Subcutaneous abdominal adipose tissue (tissue), 5 donors: Measurements from ENCODE around the gene CORO7.

ENCODE experiments used
- H3K27ac ChIP-seq: one replicate; pipeline ENCODE4 v1.7.0; 2013; ENCODE audit warnings: low read depth, mild to moderate bottlenecking, inconsistent platforms, low read length, moderate library complexity
- H3K27me3 ChIP-seq, 5 donors: one replicate each; pipeline ENCODE4 v1.7.0; 2013; ENCODE audit warnings: low read length in 5 of 5, inconsistent platforms in 1 of 5; ENCODE audit not compliant: control insufficient read depth in 5 of 5, insufficient read depth in 4 of 5
- H3K36me3 ChIP-seq, 5 donors: one replicate each; pipeline ENCODE4 v1.7.0; 2013; ENCODE audit warnings: low read length in 5 of 5; ENCODE audit not compliant: control insufficient read depth in 5 of 5, insufficient read depth in 5 of 5
- H3K4me1 ChIP-seq, 5 donors: one replicate each; pipeline ENCODE4 v1.7.0; 2013; ENCODE audit warnings: low read length in 5 of 5, mild to moderate bottlenecking in 3 of 5, moderate library complexity in 1 of 5; ENCODE audit not compliant: control insufficient read depth in 5 of 5, insufficient read depth in 5 of 5
- H3K4me3 ChIP-seq, 5 donors: one replicate each; pipeline ENCODE4 v1.7.0; 2013; ENCODE audit warnings: low read length in 5 of 5, low read depth in 1 of 5
- H3K9ac ChIP-seq, 5 donors: one replicate each; pipeline ENCODE4 v1.7.0; 2013; ENCODE audit warnings: low read length in 5 of 5, mild to moderate bottlenecking in 4 of 5, moderate library complexity in 3 of 5
- H3K9me3 ChIP-seq, 5 donors: one replicate each; pipeline ENCODE4 v1.7.0; 2013; ENCODE audit warnings: low read length in 5 of 5; ENCODE audit not compliant: control insufficient read depth in 5 of 5
- donor health status: healthy.
- donor health status: healthy.
- donor health status: healthy.
- donor health status: healthy.
- donor health status: healthy.

CORO7 gene

GRCh38 chr16:4426722-4427372 is 10.5 kb upstream of the CORO7 start:
- H3K27ac ChIP-seq, result peak overlapping the region; percentile 92

GRCh38 chr16:4426021-4426684 is 9.8 kb upstream of the CORO7 start:
- peaks cover 0 to 3% (median 0%) of the 10 kb centered on the region in 5 donors for H3K27me3 ChIP-seq
- H3K4me1 ChIP-seq, result peaks cover 8 to 22% (median 19%) of the 10 kb centered on the region in 5 donors
- no peaks in the 10 kb centered on the region for H3K9me3 ChIP-seq
- H3K36me3 ChIP-seq, result peaks cover 0 to 4% (median under 1%) of the 10 kb centered on the region in 5 donors
- H3K9ac ChIP-seq, result peak overlapping the region; percentile 75 to 95 (median 87)
- peak overlapping the region; percentile 85 to 99 (median 88) for H3K4me3 ChIP-seq
- peak overlapping the region; percentile 92 for H3K27ac ChIP-seq

More at GRCh38 chr16:4426722-4427372, 10.5 kb upstream of the CORO7 start:
- H3K4me1 ChIP-seq, result peaks cover 8 to 22% (median 19%) of the 10 kb centered on the region in 5 donors
- peaks cover 0 to 3% (median 0%) of the 10 kb centered on the region in 5 donors for H3K27me3 ChIP-seq
- H3K36me3 ChIP-seq, result peaks cover 0 to 7% (median 2%) of the 10 kb centered on the region in 5 donors
- H3K4me3 ChIP-seq, result peak overlapping the region; percentile 85 to 99 (median 88)
- H3K9me3 ChIP-seq, result no peaks in the 10 kb centered on the region
- H3K9ac ChIP-seq, result peak overlapping the region; percentile 75 to 95 (median 87)

- no peaks in the 10 kb centered on the region for H3K9me3 ChIP-seq
- H3K4me3 ChIP-seq, result peak within 1 kb of the TSS; percentile 85 to 99 (median 98)
- H3K36me3 ChIP-seq, result no peaks in the 10 kb centered on the region
- H3K27me3 ChIP-seq, result peaks cover 0 to 3% (median 0%) of the 10 kb centered on the region in 5 donors
- H3K9ac ChIP-seq, result peak within 1 kb of the TSS; percentile 75 to 95 (median 87)
- H3K27ac ChIP-seq, result peak within 1 kb of the TSS; percentile 92
- peaks cover 8 to 22% (median 19%) of the 10 kb centered on the region in 5 donors for H3K4me1 ChIP-seq
Observed at GRCh38 chr16:4425378-4426020, 9.1 kb upstream of the CORO7 start, which contains the start of gene DNAJA3. Gene DNAJA3 (plus strand): TSS chr16:4425868. CDS start chr16:4425882, 14 bp downstream.

- Histone ChIP-seq H3K27me3 (peaks cover 0 to 3% (median 0%) of the 10 kb centered on the region in 5 donors), H3K9me3 (no peaks in the 10 kb centered on the region), H3K9ac (no peak overlapping the region), H3K4me3 (no peak overlapping the region), H3K27ac (no peak overlapping the region), H3K36me3 (no peaks in the 10 kb centered on the region), H3K4me1 (peaks cover 4 to 24% (median 16%) of the 10 kb centered on the region in 5 donors)
Observed at GRCh38 chr16:4420505-4421105, 4.2 kb upstream of the CORO7 start.

- Histone ChIP-seq H3K27ac (no peak overlapping the region), H3K27me3 (no peaks in the 10 kb centered on the region), H3K9ac (no peak overlapping the region), H3K4me3 (no peak overlapping the region), H3K4me1 (peaks cover 4 to 30% (median 21%) of the 10 kb centered on the region in 5 donors), H3K36me3 (no peaks in the 10 kb centered on the region), H3K9me3 (no peaks in the 10 kb centered on the region)
Observed at GRCh38 chr16:4419402-4419959, 3.1 kb upstream of the CORO7 start.

DNA sequence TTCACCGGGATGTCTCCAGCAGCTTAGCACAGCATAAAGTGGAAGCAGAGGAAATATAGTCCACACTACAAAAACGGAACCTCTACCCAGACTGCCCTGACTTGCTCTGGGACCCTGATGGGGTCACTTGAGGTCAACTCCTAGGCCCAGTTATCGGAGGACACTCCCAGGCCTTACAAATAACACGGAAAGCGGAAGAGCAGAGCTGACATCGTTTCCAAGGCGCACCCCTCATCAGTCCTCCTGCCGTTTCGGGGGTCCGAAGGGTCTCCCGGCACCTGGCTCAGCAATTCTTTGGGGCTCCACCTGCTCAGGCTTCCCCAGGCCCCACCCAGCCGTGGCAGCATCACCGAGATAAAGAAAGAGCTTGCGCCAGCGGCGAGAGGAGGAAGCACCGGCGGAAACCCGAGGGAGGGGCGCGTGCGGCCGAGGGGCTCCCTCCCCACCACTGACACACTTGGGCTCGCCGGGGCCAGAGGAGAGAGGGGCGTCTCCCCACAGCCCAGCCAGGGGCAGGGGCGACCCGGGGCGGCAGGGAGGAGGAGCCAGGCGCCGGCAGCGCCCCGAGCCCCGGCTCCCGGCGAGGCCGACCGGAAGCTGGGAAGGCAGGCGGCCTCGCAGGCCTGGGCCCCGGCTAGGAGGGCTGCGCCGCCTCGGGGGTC is 727 bp downstream of the CORO7 start:
- Histone ChIP-seq H3K9ac (peak overlapping the region; percentile 52 to 83 (median 77)), H3K27me3 (no peaks in the 10 kb centered on the region), H3K27ac (peak overlapping the region; percentile 54), H3K4me1 (peaks cover 4 to 45% (median 31%) of the 10 kb centered on the region in 5 donors), H3K4me3 (peak overlapping the region; percentile 70 to 86 (median 77)), H3K9me3 (no peaks in the 10 kb centered on the region), H3K36me3 (peaks cover 0 to 24% (median 7%) of the 10 kb centered on the region in 5 donors)

- H3K36me3 ChIP-seq, result peaks cover 0 to 33% (median 7%) of the 10 kb centered on the region in 5 donors
- H3K9me3 ChIP-seq, result no peaks in the 10 kb centered on the region
- no peak overlapping the region for H3K27ac ChIP-seq
- H3K4me1 ChIP-seq, result peaks cover 4 to 45% (median 31%) of the 10 kb centered on the region in 5 donors
- peak overlapping the region in 1 of 5 donors; percentile 19 for H3K9ac ChIP-seq
- no peaks in the 10 kb centered on the region for H3K27me3 ChIP-seq
- H3K4me3 ChIP-seq, result no peak overlapping the region
Observed at GRCh38 chr16:4414187-4414917, 2.0 kb downstream of the CORO7 start.

DNA sequence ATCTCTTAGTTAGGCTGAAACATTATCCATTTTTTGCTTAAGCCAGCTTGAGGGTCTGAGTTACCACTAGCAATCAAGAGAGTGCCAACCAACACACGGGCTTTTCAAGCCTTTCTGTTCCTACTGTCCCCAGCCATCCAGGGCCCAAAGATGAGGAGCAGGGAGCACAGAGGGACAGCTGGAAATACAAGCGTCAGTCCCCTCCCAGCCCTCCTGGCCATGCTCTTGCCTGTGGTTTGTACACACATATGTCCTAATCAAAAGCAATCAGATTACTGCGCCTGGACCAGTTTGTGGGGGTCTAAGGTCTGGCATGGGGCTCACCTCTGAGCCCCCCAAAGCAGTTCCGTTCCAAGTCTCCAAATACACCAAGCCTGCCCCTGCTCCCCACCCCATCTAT is 3.5 kb downstream of the CORO7 start:
- H3K9me3 ChIP-seq, result no peaks in the 10 kb centered on the region
- H3K4me1 ChIP-seq, result peaks cover 4 to 45% (median 34%) of the 10 kb centered on the region in 5 donors
- H3K36me3 ChIP-seq, result peaks cover 0 to 48% (median 14%) of the 10 kb centered on the region in 5 donors
- H3K9ac ChIP-seq, result no peak overlapping the region
- H3K4me3 ChIP-seq, result no peak overlapping the region
- no peak overlapping the region for H3K27ac ChIP-seq
- H3K27me3 ChIP-seq, result no peaks in the 10 kb centered on the region
